AG04450 (cell line): ENCODE results near the gene NWD2. TPM values are rescaled to one million over a fixed set of nuclear protein-coding genes. Genes with fewer than 3 reads are reported as not detected.

Source experiments
- CTCF ChIA-PET: fragments of 300-600, 350-600 bp; formaldehyde crosslinking; extraction: SDS; loops from one replicate; lab custom pipeline; 2022; ENCODE audit warnings: antibody characterized with exemption, inconsistent platforms; lab: Charles Lee
- POLR2A ChIA-PET: fragments of 350-600 bp; formaldehyde crosslinking; extraction: SDS; loops from one replicate; lab custom pipeline; 2021; ENCODE audit warnings: antibody characterized with exemption, inconsistent platforms; lab: Yijun Ruan, JAX
- DNase-seq: peaks from one replicate; pipeline ENCODE4 v3.0.0-alpha.2; 2011; ENCODE audit warnings: low read depth, low spot score
- H3K27ac ChIP-seq: one replicate; pipeline ENCODE4 v1.5.1; 2012; ENCODE audit warnings: low read depth, low read length, control low read depth
- H3K27me3 ChIP-seq: one replicate; pipeline ENCODE4 v1.6.0; 2012; ENCODE audit warnings: low read length; ENCODE audit not compliant: control insufficient read depth, insufficient read depth
- H3K4me3 ChIP-seq: 2 replicates; pipeline ENCODE4 v1.5.1; 2011; ENCODE audit warnings: mild to moderate bottlenecking, low read depth, low read length, control low read depth
- H3K9me3 ChIP-seq: 2 replicates; pipeline ENCODE4 v1.5.1; 2012; ENCODE audit warnings: low read length; ENCODE audit not compliant: control insufficient read depth, insufficient read depth
- CTCF ChIP-seq: IDR thresholded peaks from 2 replicates; pipeline ENCODE4 v1.5.1; 2011; ENCODE audit warnings: low read depth, low read length, control low read depth, inconsistent platforms
- polyA plus RNA-seq: library from polyadenylated mRNA; depleted of rRNA; stranded (reverse); fragments of >200 nt; gene quantifications from 2 replicates; pipeline ENCODE4 v1.2.3, GENCODE V29; 2011

NWD2 gene
- polyA plus RNA-seq, 1 experiment = not detected

GRCh38 chr4:37482236-37482913 is 237.8 kb downstream of the NWD2 start:
- DNase-seq = no peak
- no peak for TF ChIP-seq CTCF
- ChIA-PET CTCF (no interaction called here), POLR2A (no interaction called here)
- H3K9me3 ChIP-seq = no peaks in the 10 kb centered on the region
- H3K27me3 ChIP-seq = no peaks in the 10 kb centered on the region
- H3K27ac ChIP-seq = no peak overlapping the region
- no peak overlapping the region for H3K4me3 ChIP-seq

GRCh38 chr4:37483610-37484009 is 239.1 kb downstream of the NWD2 start:
- TF ChIP-seq CTCF = no peak
- CTCF ChIA-PET = no interaction called here
- no peaks in the 10 kb centered on the region for H3K27me3 ChIP-seq
- H3K9me3 ChIP-seq = no peaks in the 10 kb centered on the region
- H3K4me3 ChIP-seq = no peak overlapping the region
- DNase-seq = no peak
- H3K27ac ChIP-seq = no peak overlapping the region
- POLR2A ChIA-PET = no interaction called here

GRCh38 chr4:37486166-37486565 is 241.6 kb downstream of the NWD2 start:
- Histone ChIP-seq H3K27me3 (no peaks in the 10 kb centered on the region), H3K4me3 (no peak overlapping the region), H3K9me3 (no peaks in the 10 kb centered on the region), H3K27ac (no peak overlapping the region)
- no peak for DNase-seq
- CTCF ChIA-PET = interaction anchor here (0.6 kb wide), 1 partner anchor 32 kb away, joined by 3 read pairs; a partner anchor contains a TSS
- TF ChIP-seq CTCF = no peak
- POLR2A ChIA-PET = no interaction called here

GRCh38 chr4:37487668-37488067 is 243.1 kb downstream of the NWD2 start:
- DNase-seq = no peak
- no peak for TF ChIP-seq CTCF
- no peak overlapping the region for H3K27ac ChIP-seq
- POLR2A ChIA-PET = no interaction called here
- H3K27me3 ChIP-seq = no peaks in the 10 kb centered on the region
- CTCF ChIA-PET = no interaction called here
- no peak overlapping the region for H3K4me3 ChIP-seq
- H3K9me3 ChIP-seq = no peaks in the 10 kb centered on the region

GRCh38 chr4:37489697-37490096 is 245.2 kb downstream of the NWD2 start:
- Histone ChIP-seq H3K27me3 (no peaks in the 10 kb centered on the region), H3K27ac (no peak overlapping the region), H3K9me3 (no peaks in the 10 kb centered on the region), H3K4me3 (no peak overlapping the region)
- no peak for TF ChIP-seq CTCF
- POLR2A ChIA-PET = no interaction called here
- CTCF ChIA-PET = interaction anchor here (0.5 kb wide), 1 partner anchor 109 kb away, joined by 8 read pairs; no protein-coding TSS in a partner anchor
- DNase-seq = no peak
